Prostate gland (tissue), 2 donors: ENCODE measurements around the gene NDFIP1. TPM values are rescaled to one million over a fixed set of nuclear protein-coding genes. Genes with fewer than 3 reads are reported as not detected.

Source experiments
- DNase-seq: peaks from one replicate; pipeline ENCODE4 v3.0.0-alpha.2; 2019; ENCODE audit warnings: low spot score
- H3K27ac ChIP-seq, 2 donors: fragments of 200-600 bp; sonication (generic); 2 replicates each; pipeline ENCODE4 v1.5.1; 2017 to 2019
- H3K27me3 ChIP-seq: fragments of 200-600 bp; sonication (generic); replicated peaks from 2 replicates; pipeline ENCODE4 v1.5.1; 2019; ENCODE audit not compliant: insufficient read depth
- H3K36me3 ChIP-seq, 2 donors: fragments of 200-600 bp; sonication (generic); 1 replicate in 1 of 2; 2 replicates in 1 of 2; pipeline versions ENCODE4 v1.5.1 to v1.8.1; 2017 to 2019
- H3K4me1 ChIP-seq: fragments of 200-600 bp; sonication (generic); replicated peaks from 2 replicates; pipeline ENCODE4 v1.5.1; 2019
- H3K4me3 ChIP-seq, 2 donors: fragments of 200-600 bp; sonication (generic); 2 replicates each; pipeline ENCODE4 v1.5.1; 2017 to 2019
- H3K9me3 ChIP-seq: fragments of 200-600 bp; sonication (generic); 2 replicates; pipeline ENCODE4 v1.5.1; 2017
- POLR2A ChIP-seq: fragments of 450-650 bp; IDR thresholded peaks from one replicate; pipeline ENCODE4 v1.6.1; 2016; ENCODE audit warnings: antibody characterized with exemption, mild to moderate bottlenecking
- POLR2AphosphoS5 ChIP-seq: sonication (generic); formaldehyde crosslinking; IDR thresholded peaks from one replicate; pipeline ENCODE4 v1.6.1; 2017; ENCODE audit warnings: antibody characterized with exemption
- WGBS: methylation state at CpG from one replicate; pipeline ENCODE4 v1.1.5; 2018; 5-methylcytosine and 5-hydroxymethylcytosine counted together
- intact Hi-C: fragments of 100-400 bp; cut with DNase I; formaldehyde crosslinking; loops from one replicate; pipeline ENCODE4 v1.14.2; 2022
- total RNA-seq, 2 donors: library from RNA; depleted of rRNA; stranded (reverse); fragments of >200 nt; gene quantifications; one replicate each; pipeline ENCODE4 v1.1.0, GENCODE V29; 2016
- TF ChIP-seq, protein P1 (sequence below), 4 experiments: fragments of 200-600 bp in 2 of 4; fragments of 450-650 bp in 2 of 4; sonication (generic) in 2 of 4; IDR thresholded peaks; 1 replicate in 3 of 4; 2 replicates in 1 of 4; pipeline ENCODE4 v1.5.1; 2016 to 2019; ENCODE audit warnings: antibody characterized with exemption in 4 of 4, mild to moderate bottlenecking in 2 of 4, moderate library complexity in 2 of 4

NDFIP1 gene
- total RNA-seq, 2 donors from 2014 or later = 134 to 234 TPM

- no peak for DNase-seq
- Histone ChIP-seq H3K4me3 (no peak overlapping the region), H3K36me3 (no peaks in the 10 kb centered on the region), H3K4me1 (no peaks in the 10 kb centered on the region), H3K27me3 (no peaks in the 10 kb centered on the region), H3K27ac (no peak overlapping the region), H3K9me3 (no peaks in the 10 kb centered on the region)
- WGBS = 97% methylated on average over 4 of the region's 4 CpGs
- no peak for TF ChIP-seq POLR2A
- no peak for TF ChIP-seq POLR2AphosphoS5
- TF ChIP-seq, protein P1, sequence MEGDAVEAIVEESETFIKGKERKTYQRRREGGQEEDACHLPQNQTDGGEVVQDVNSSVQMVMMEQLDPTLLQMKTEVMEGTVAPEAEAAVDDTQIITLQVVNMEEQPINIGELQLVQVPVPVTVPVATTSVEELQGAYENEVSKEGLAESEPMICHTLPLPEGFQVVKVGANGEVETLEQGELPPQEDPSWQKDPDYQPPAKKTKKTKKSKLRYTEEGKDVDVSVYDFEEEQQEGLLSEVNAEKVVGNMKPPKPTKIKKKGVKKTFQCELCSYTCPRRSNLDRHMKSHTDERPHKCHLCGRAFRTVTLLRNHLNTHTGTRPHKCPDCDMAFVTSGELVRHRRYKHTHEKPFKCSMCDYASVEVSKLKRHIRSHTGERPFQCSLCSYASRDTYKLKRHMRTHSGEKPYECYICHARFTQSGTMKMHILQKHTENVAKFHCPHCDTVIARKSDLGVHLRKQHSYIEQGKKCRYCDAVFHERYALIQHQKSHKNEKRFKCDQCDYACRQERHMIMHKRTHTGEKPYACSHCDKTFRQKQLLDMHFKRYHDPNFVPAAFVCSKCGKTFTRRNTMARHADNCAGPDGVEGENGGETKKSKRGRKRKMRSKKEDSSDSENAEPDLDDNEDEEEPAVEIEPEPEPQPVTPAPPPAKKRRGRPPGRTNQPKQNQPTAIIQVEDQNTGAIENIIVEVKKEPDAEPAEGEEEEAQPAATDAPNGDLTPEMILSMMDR (IDR thresholded peaks at IDR 0.05) = no peak
- intact Hi-C loops = no loop called here
Observed at GRCh38 chr5:142115937-142116614, 7.5 kb downstream of the NDFIP1 start.

DNA sequence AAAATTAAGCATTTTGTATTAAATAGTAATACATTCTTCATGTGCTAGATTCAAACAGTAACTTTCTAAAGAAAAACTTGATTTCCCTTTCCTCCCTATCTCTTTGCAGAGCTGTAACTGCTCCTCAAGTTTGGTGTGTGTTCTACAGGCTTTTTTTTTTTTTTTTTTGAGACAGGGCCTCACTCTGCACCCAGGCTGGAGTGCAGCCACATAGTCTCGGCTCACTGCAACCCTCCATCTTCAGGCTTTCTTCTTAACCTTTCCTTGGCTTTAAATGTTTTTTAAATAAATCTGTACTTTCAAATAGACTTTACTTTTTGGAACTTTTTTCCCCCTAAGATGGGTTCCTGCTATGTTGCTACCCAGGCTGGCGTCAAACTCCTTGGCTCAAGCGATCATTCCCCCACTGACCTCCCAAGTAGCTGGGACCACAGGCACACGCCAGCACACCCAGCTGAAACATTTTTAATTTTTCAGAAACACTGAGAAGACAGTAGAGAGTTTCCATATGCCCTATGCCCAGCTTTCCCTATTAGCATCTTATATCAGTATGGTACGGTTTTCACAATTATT lies 9.1 kb downstream of the NDFIP1 start:
- no peaks in the 10 kb centered on the region for H3K4me1 ChIP-seq
- H3K27ac ChIP-seq = no peak overlapping the region
- no peaks in the 10 kb centered on the region for H3K36me3 ChIP-seq
- DNase-seq = no peak
- WGBS = 64% methylated on average over 5 of the region's 5 CpGs
- intact Hi-C loops = no loop called here
- H3K4me3 ChIP-seq = no peak overlapping the region
- H3K27me3 ChIP-seq = no peaks in the 10 kb centered on the region
- TF ChIP-seq, protein P1 (IDR thresholded peaks at IDR 0.05) = no peak
- TF ChIP-seq POLR2A = no peak
- no peaks in the 10 kb centered on the region for H3K9me3 ChIP-seq

DNA sequence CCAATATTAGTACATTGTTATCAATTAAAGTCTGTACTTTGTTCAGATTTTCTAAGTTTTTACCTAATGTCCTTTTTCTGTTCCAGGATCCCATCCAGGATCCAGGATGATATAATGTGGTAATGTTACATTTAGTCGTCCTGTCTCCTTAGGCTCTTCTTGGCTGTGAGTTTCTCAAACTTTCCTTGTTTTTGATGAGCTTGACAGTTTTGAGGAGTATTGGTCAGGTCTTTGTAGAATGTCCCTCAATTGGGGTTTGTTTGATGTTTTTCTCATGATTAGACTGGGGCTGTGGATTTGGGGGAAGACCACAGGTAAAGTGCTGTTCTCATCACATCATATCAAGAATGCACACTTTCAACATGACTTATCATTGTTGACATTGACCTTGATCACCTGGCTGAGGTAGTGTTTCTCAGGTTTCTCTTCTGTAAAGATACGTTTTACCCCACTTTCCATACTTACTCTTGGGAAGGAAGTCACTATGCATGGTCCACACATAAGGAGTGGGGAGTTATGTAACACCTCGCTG lies 9.6 kb downstream of the NDFIP1 start:
- intact Hi-C loops = no loop called here
- Histone ChIP-seq H3K27ac (no peak overlapping the region), H3K4me1 (no peaks in the 10 kb centered on the region), H3K27me3 (no peaks in the 10 kb centered on the region), H3K9me3 (no peaks in the 10 kb centered on the region), H3K4me3 (no peak overlapping the region), H3K36me3 (no peaks in the 10 kb centered on the region)
- DNase-seq = no peak
- WGBS = 71% methylated on average over 3 of the region's 3 CpGs
- no peak for TF ChIP-seq POLR2A
- TF ChIP-seq, protein P1 (IDR thresholded peaks at IDR 0.05) = no peak
- no peak for TF ChIP-seq POLR2AphosphoS5

DNA sequence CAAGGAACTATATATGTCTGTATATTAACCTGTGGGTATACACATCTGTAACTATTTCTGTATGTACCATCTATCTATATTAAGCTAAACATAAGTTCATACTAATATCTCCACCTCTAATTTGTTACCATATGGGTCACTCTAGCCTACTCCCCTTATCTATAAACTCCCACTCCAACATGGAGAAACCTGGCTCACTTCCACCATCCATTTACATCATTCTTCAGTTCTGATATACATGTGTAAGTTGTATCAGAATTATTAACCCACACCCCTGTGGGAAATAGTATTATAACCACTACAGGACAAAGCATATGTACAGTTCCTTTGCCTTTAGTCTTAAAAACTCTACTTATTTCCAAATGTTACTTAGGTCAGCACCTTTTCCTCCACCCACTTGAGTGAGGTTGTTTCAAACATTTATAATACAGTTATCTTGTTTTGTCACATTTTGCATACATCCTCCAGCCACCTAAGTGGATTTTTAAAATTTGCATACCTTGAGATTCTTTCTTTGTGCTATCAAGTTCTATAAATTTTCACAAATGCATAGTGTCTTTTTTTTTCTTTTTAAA lies 10.6 kb downstream of the NDFIP1 start:
- no peak for TF ChIP-seq POLR2AphosphoS5
- DNase-seq = no peak
- Histone ChIP-seq H3K4me3 (no peak overlapping the region), H3K27ac (no peak overlapping the region), H3K4me1 (no peaks in the 10 kb centered on the region), H3K9me3 (no peaks in the 10 kb centered on the region), H3K27me3 (no peaks in the 10 kb centered on the region), H3K36me3 (no peaks in the 10 kb centered on the region)
- intact Hi-C loops = no loop called here

GRCh38 chr5:142120247-142120935 lies 11.8 kb downstream of the NDFIP1 start:
- DNase-seq = no peak
- H3K27me3 ChIP-seq = no peaks in the 10 kb centered on the region
- no peaks in the 10 kb centered on the region for H3K4me1 ChIP-seq
- no peak overlapping the region for H3K4me3 ChIP-seq
- no peaks in the 10 kb centered on the region for H3K36me3 ChIP-seq
- 76% methylated on average over 3 of the region's 3 CpGs for WGBS
- H3K9me3 ChIP-seq = no peaks in the 10 kb centered on the region
- TF ChIP-seq POLR2A (no peak), POLR2AphosphoS5 (no peak)
- TF ChIP-seq, protein P1 (IDR thresholded peaks at IDR 0.05) = no peak
- intact Hi-C loops = no loop called here
- H3K27ac ChIP-seq = no peak overlapping the region
